ENCODE results near the gene C1QL2.

- TF ChIP-seq, protein P1, sequence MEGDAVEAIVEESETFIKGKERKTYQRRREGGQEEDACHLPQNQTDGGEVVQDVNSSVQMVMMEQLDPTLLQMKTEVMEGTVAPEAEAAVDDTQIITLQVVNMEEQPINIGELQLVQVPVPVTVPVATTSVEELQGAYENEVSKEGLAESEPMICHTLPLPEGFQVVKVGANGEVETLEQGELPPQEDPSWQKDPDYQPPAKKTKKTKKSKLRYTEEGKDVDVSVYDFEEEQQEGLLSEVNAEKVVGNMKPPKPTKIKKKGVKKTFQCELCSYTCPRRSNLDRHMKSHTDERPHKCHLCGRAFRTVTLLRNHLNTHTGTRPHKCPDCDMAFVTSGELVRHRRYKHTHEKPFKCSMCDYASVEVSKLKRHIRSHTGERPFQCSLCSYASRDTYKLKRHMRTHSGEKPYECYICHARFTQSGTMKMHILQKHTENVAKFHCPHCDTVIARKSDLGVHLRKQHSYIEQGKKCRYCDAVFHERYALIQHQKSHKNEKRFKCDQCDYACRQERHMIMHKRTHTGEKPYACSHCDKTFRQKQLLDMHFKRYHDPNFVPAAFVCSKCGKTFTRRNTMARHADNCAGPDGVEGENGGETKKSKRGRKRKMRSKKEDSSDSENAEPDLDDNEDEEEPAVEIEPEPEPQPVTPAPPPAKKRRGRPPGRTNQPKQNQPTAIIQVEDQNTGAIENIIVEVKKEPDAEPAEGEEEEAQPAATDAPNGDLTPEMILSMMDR (IDR thresholded peaks at IDR 0.05; ENCODE audit: poor library complexity): no peak
- no peak for TF ChIP-seq EZH2phosphoT487 (IDR thresholded peaks at IDR 0.05; ENCODE audit: low read depth, severe bottlenecking, unreplicated experiment)
Observed at GRCh38 chr2:119197529-119198239, 39.1 kb upstream of the C1QL2 start.
